ENCODE results near the gene MREG.

The MREG gene

GRCh38 chr2:216039918-216040317 is 26.6 kb upstream of the MREG start:
- Histone ChIP-seq H4K12ac (ENCODE audit: low read depth, low read length) (no peak overlapping the region), H3K79me2 (ENCODE audit: control insufficient read depth, insufficient read depth, low read length, poor library complexity) (no peaks in the 10 kb centered on the region), H4K91ac (ENCODE audit: low read depth, low read length) (no peak overlapping the region), H3K4me2 (ENCODE audit: low read length) (no peak overlapping the region), H3K79me1 (ENCODE audit: low read length) (no peaks in the 10 kb centered on the region), H3K9me3 (ENCODE audit: insufficient read depth, low read depth, low read length) (no peaks in the 10 kb centered on the region), H2AFZ (ENCODE audit: insufficient read depth, low read length, poor library complexity) (no peak overlapping the region), H3K27ac (ENCODE audit: low read depth, low read length) (no peak overlapping the region), H4K8ac (ENCODE audit: low read depth, low read length) (no peak overlapping the region), H3K14ac (ENCODE audit: low read length) (no peak overlapping the region), H3K27me3 (ENCODE audit: insufficient read depth, low read length) (no peaks in the 10 kb centered on the region), H3K4ac (ENCODE audit: low read depth, low read length) (no peak overlapping the region), H3K23ac (ENCODE audit: low read length) (no peak overlapping the region), H3K4me1 (ENCODE audit: control insufficient read depth in 1 of 2, insufficient read depth in 2 of 2, low read length in 2 of 2) (no peaks in the 10 kb centered on the region), H2BK120ac (ENCODE audit: insufficient read depth, low read length, poor library complexity) (no peak overlapping the region), H2AK5ac (ENCODE audit: low read length) (no peak overlapping the region), H3K18ac (ENCODE audit: low read length) (no peak overlapping the region), H3K9ac (ENCODE audit: low read length) (no peak overlapping the region), H3K36me3 (ENCODE audit: control insufficient read depth in 1 of 2, insufficient read depth in 2 of 2, low read length in 2 of 2) (no peaks in the 10 kb centered on the region), H2BK5ac (ENCODE audit: low read depth, low read length, poor library complexity) (no peak overlapping the region), H3K4me3 (ENCODE audit: low read depth, low read length) (no peak overlapping the region), H2BK12ac (ENCODE audit: low read length) (no peak overlapping the region)
- DNase-seq, result peak; percentile 21 to 91
- no CpG with 5 or more reads among the region's 3 CpGs for WGBS (ENCODE audit: extremely low coverage, insufficient coverage, insufficient read length)

- WGBS (ENCODE audit: extremely low coverage, insufficient coverage, insufficient read length), result no CpG with 5 or more reads among the region's 1 CpG
These were observed 20.7 kb upstream of the MREG start for GRCh38 chr2:216034065-216034464.

GRCh38 chr2:216033403-216033802 is 20.1 kb upstream of the MREG start:
- H2BK5ac ChIP-seq (ENCODE audit: low read depth, low read length, poor library complexity), result no peak overlapping the region
- H4K8ac ChIP-seq (ENCODE audit: low read depth, low read length), result no peak overlapping the region
- no peak overlapping the region for H3K23ac ChIP-seq (ENCODE audit: low read length)
- no peak overlapping the region for H2AK5ac ChIP-seq (ENCODE audit: low read length)
- no peaks in the 10 kb centered on the region for H3K79me1 ChIP-seq (ENCODE audit: low read length)
- H3K4me1 ChIP-seq (ENCODE audit: control insufficient read depth in 1 of 2, insufficient read depth in 2 of 2, low read length in 2 of 2), result peaks cover 0 to 4% of the 10 kb centered on the region in 2 experiments
- no peaks in the 10 kb centered on the region for H3K79me2 ChIP-seq (ENCODE audit: control insufficient read depth, insufficient read depth, low read length, poor library complexity)
- no peak overlapping the region for H2AFZ ChIP-seq (ENCODE audit: insufficient read depth, low read length, poor library complexity)
- H2BK120ac ChIP-seq (ENCODE audit: insufficient read depth, low read length, poor library complexity), result no peak overlapping the region
- H3K4ac ChIP-seq (ENCODE audit: low read depth, low read length), result no peak overlapping the region
- no peak overlapping the region for H4K12ac ChIP-seq (ENCODE audit: low read depth, low read length)
- no peak overlapping the region for H3K9ac ChIP-seq (ENCODE audit: low read length)
- no peaks in the 10 kb centered on the region for H3K9me3 ChIP-seq (ENCODE audit: insufficient read depth, low read depth, low read length)
- H3K14ac ChIP-seq (ENCODE audit: low read length), result no peak overlapping the region
- peak overlapping the region; percentile 20 for H2BK12ac ChIP-seq (ENCODE audit: low read length)
- no peak overlapping the region for H3K18ac ChIP-seq (ENCODE audit: low read length)
- WGBS (ENCODE audit: extremely low coverage, insufficient coverage, insufficient read length), result no CpG with 5 or more reads among the region's 3 CpGs
- H4K91ac ChIP-seq (ENCODE audit: low read depth, low read length), result no peak overlapping the region
- H3K27me3 ChIP-seq (ENCODE audit: insufficient read depth, low read length), result no peaks in the 10 kb centered on the region
- H3K4me3 ChIP-seq (ENCODE audit: low read depth, low read length), result no peak overlapping the region
- H3K36me3 ChIP-seq (ENCODE audit: control insufficient read depth in 1 of 2, insufficient read depth in 2 of 2, low read length in 2 of 2), result no peaks in the 10 kb centered on the region
- DNase-seq, result no peak
- H3K27ac ChIP-seq (ENCODE audit: low read depth, low read length), result no peak overlapping the region
- no peak overlapping the region for H3K4me2 ChIP-seq (ENCODE audit: low read length)

More at GRCh38 chr2:216034065-216034464, 20.7 kb upstream of the MREG start:
- Histone ChIP-seq H3K79me2 (ENCODE audit: control insufficient read depth, insufficient read depth, low read length, poor library complexity) (no peaks in the 10 kb centered on the region), H3K4me3 (ENCODE audit: low read depth, low read length) (no peak overlapping the region), H3K4ac (ENCODE audit: low read depth, low read length) (no peak overlapping the region), H2AFZ (ENCODE audit: insufficient read depth, low read length, poor library complexity) (no peak overlapping the region), H3K27me3 (ENCODE audit: insufficient read depth, low read length) (no peaks in the 10 kb centered on the region), H4K12ac (ENCODE audit: low read depth, low read length) (no peak overlapping the region), H2BK5ac (ENCODE audit: low read depth, low read length, poor library complexity) (no peak overlapping the region), H3K36me3 (ENCODE audit: control insufficient read depth in 1 of 2, insufficient read depth in 2 of 2, low read length in 2 of 2) (no peaks in the 10 kb centered on the region), H2BK12ac (ENCODE audit: low read length) (no peak overlapping the region), H3K4me2 (ENCODE audit: low read length) (no peak overlapping the region), H3K9me3 (ENCODE audit: insufficient read depth, low read depth, low read length) (no peaks in the 10 kb centered on the region), H2BK120ac (ENCODE audit: insufficient read depth, low read length, poor library complexity) (no peak overlapping the region), H3K4me1 (ENCODE audit: control insufficient read depth in 1 of 2, insufficient read depth in 2 of 2, low read length in 2 of 2) (peaks cover 0 to 4% of the 10 kb centered on the region in 2 experiments), H3K23ac (ENCODE audit: low read length) (no peak overlapping the region), H3K18ac (ENCODE audit: low read length) (no peak overlapping the region), H3K14ac (ENCODE audit: low read length) (no peak overlapping the region), H3K27ac (ENCODE audit: low read depth, low read length) (no peak overlapping the region), H4K8ac (ENCODE audit: low read depth, low read length) (no peak overlapping the region), H2AK5ac (ENCODE audit: low read length) (no peak overlapping the region), H3K9ac (ENCODE audit: low read length) (no peak overlapping the region), H4K91ac (ENCODE audit: low read depth, low read length) (no peak overlapping the region), H3K79me1 (ENCODE audit: low read length) (no peaks in the 10 kb centered on the region)
- peak; percentile 64 to 92 for DNase-seq

GRCh38 chr2:216031960-216032689 is 18.8 kb upstream of the MREG start:
- Histone ChIP-seq H3K27me3 (ENCODE audit: insufficient read depth, low read length) (no peaks in the 10 kb centered on the region), H3K4me1 (ENCODE audit: control insufficient read depth in 1 of 2, insufficient read depth in 2 of 2, low read length in 2 of 2) (peaks cover 0 to 4% of the 10 kb centered on the region in 2 experiments), H2AFZ (ENCODE audit: insufficient read depth, low read length, poor library complexity) (no peak overlapping the region), H3K9ac (ENCODE audit: low read length) (no peak overlapping the region), H3K23ac (ENCODE audit: low read length) (no peak overlapping the region), H3K36me3 (ENCODE audit: control insufficient read depth in 1 of 2, insufficient read depth in 2 of 2, low read length in 2 of 2) (no peaks in the 10 kb centered on the region), H3K79me2 (ENCODE audit: control insufficient read depth, insufficient read depth, low read length, poor library complexity) (no peaks in the 10 kb centered on the region), H2AK5ac (ENCODE audit: low read length) (no peak overlapping the region), H4K8ac (ENCODE audit: low read depth, low read length) (no peak overlapping the region), H2BK12ac (ENCODE audit: low read length) (no peak overlapping the region), H3K4ac (ENCODE audit: low read depth, low read length) (no peak overlapping the region), H4K91ac (ENCODE audit: low read depth, low read length) (no peak overlapping the region), H3K27ac (ENCODE audit: low read depth, low read length) (no peak overlapping the region), H3K14ac (ENCODE audit: low read length) (no peak overlapping the region), H3K9me3 (ENCODE audit: insufficient read depth, low read depth, low read length) (no peaks in the 10 kb centered on the region), H2BK120ac (ENCODE audit: insufficient read depth, low read length, poor library complexity) (no peak overlapping the region), H3K18ac (ENCODE audit: low read length) (no peak overlapping the region), H3K4me3 (ENCODE audit: low read depth, low read length) (no peak overlapping the region), H2BK5ac (ENCODE audit: low read depth, low read length, poor library complexity) (no peak overlapping the region), H4K12ac (ENCODE audit: low read depth, low read length) (no peak overlapping the region), H3K4me2 (ENCODE audit: low read length) (no peak overlapping the region), H3K79me1 (ENCODE audit: low read length) (no peaks in the 10 kb centered on the region)
- DNase-seq, result no peak
- no CpG with 5 or more reads among the region's 1 CpG for WGBS (ENCODE audit: extremely low coverage, insufficient coverage, insufficient read length)
